Measurements from ENCODE around the gene CACNG3. TPM values are rescaled to one million over a fixed set of nuclear protein-coding genes. Genes with fewer than 3 reads are reported as not detected.
"Not testable (repeated sequence)": the region's sequence is repeated elsewhere in the genome, so short reads cannot be mapped to it uniquely, and the experiment has no call there.

Gene CACNG3
- total RNA-seq, 1 experiment from 2014 or later, result not detected

- CTCF ChIA-PET, result no interaction called here
- no TSS peak for BruUV-seq (replicated peaks)
Measured at GRCh38 chr16:24297375-24297774, 41.2 kb downstream of the CACNG3 start.

GRCh38 chr16:24298548-24299167, 42.5 kb downstream of the CACNG3 start:
- ATAC-seq (no peak), DNase-seq (no peak)
- Histone ChIP-seq H3K9me2 (replicated peaks; ENCODE audit: low read length) (no peaks in the 10 kb centered on the region), H3K4me1 (ENCODE audit: insufficient read depth, low read length) (no peaks in the 10 kb centered on the region), H2AFZ (ENCODE audit: low read length) (no peak overlapping the region), H3F3A (ENCODE audit: low read length, unreplicated experiment) (no peaks in the 10 kb centered on the region), H3K79me2 (ENCODE audit: low read length) (no peaks in the 10 kb centered on the region), H4K20me1 (ENCODE audit: low read length) (no peaks in the 10 kb centered on the region), H3K4me2 (ENCODE audit: low read length) (no peak overlapping the region), H3K4me3 (ENCODE audit: low read length) (no peak overlapping the region), H3K27me3 (ENCODE audit: low read length) (peaks cover 9% of the 10 kb centered on the region; the same call in 1 of the 2 replicates), H3K27ac (ENCODE audit: low read length) (no peak overlapping the region), H3K36me3 (ENCODE audit: low read depth, low read length) (no peaks in the 10 kb centered on the region), H3K9me3 (ENCODE audit: low read length) (no peaks in the 10 kb centered on the region), H3K9ac (ENCODE audit: low read length) (no peak overlapping the region)
- CTCF ChIA-PET, result no interaction called here
- POLR2A ChIA-PET (ENCODE audit: unreplicated experiment), result no interaction called here
- TF ChIP-seq EZH2 (IDR thresholded peaks at IDR 0.05; ENCODE audit: low read length, unreplicated experiment), result no peak
- no peak for TF ChIP-seq EZH2phosphoT487 (IDR thresholded peaks at IDR 0.05; ENCODE audit: borderline replicate concordance, low read length)
- no peak for TF ChIP-seq CTCF (conservative IDR thresholded peaks at IDR 0.05; ENCODE audit: low read depth, low read length)
- intact Hi-C loops (cut with micrococcal nuclease), result no loop called here
- no TSS peak for BruUV-seq (replicated peaks)

More at GRCh38 chr16:24297375-24297774, 41.2 kb downstream of the CACNG3 start:
- Histone ChIP-seq H3K27me3 (ENCODE audit: low read length) (peaks cover 13% of the 10 kb centered on the region; the same call in 1 of the 2 replicates), H2AFZ (ENCODE audit: low read length) (no peak overlapping the region), H3K4me1 (ENCODE audit: insufficient read depth, low read length) (no peaks in the 10 kb centered on the region), H3F3A (ENCODE audit: low read length, unreplicated experiment) (no peaks in the 10 kb centered on the region), H3K79me2 (ENCODE audit: low read length) (no peaks in the 10 kb centered on the region), H3K36me3 (ENCODE audit: low read depth, low read length) (no peaks in the 10 kb centered on the region), H3K4me2 (ENCODE audit: low read length) (no peak overlapping the region), H3K9me2 (replicated peaks; ENCODE audit: low read length) (no peaks in the 10 kb centered on the region), H3K9ac (ENCODE audit: low read length) (no peak overlapping the region), H3K4me3 (ENCODE audit: low read length) (no peak overlapping the region), H3K9me3 (ENCODE audit: low read length) (no peaks in the 10 kb centered on the region), H4K20me1 (ENCODE audit: low read length) (no peaks in the 10 kb centered on the region), H3K27ac (ENCODE audit: low read length) (no peak overlapping the region)
- POLR2A ChIA-PET (ENCODE audit: unreplicated experiment), result no interaction called here
- intact Hi-C loops (cut with micrococcal nuclease), result no loop called here
- no peak for ATAC-seq
- no peak for TF ChIP-seq EZH2phosphoT487 (IDR thresholded peaks at IDR 0.05; ENCODE audit: borderline replicate concordance, low read length)
- TF ChIP-seq CTCF (conservative IDR thresholded peaks at IDR 0.05; ENCODE audit: low read depth, low read length), result no peak
- TF ChIP-seq EZH2 (IDR thresholded peaks at IDR 0.05; ENCODE audit: low read length, unreplicated experiment), result no peak
- DNase-seq, result no peak

GRCh38 chr16:24300750-24301149, 44.6 kb downstream of the CACNG3 start:
- H3K27me3 ChIP-seq (ENCODE audit: low read length); H3K9ac ChIP-seq (ENCODE audit: low read length); H3K27ac ChIP-seq (ENCODE audit: low read length); H3F3A ChIP-seq (ENCODE audit: low read length, unreplicated experiment); ATAC-seq; intact Hi-C loops (cut with micrococcal nuclease); H3K4me3 ChIP-seq (ENCODE audit: low read length); H2AFZ ChIP-seq (ENCODE audit: low read length); H3K79me2 ChIP-seq (ENCODE audit: low read length); H3K4me2 ChIP-seq (ENCODE audit: low read length); H4K20me1 ChIP-seq (ENCODE audit: low read length); CTCF ChIA-PET; H3K9me3 ChIP-seq (ENCODE audit: low read length); H3K36me3 ChIP-seq (ENCODE audit: low read depth, low read length); DNase-seq; BruUV-seq (replicated peaks); H3K9me2 ChIP-seq (replicated peaks; ENCODE audit: low read length); H3K4me1 ChIP-seq (ENCODE audit: insufficient read depth, low read length); POLR2A ChIA-PET (ENCODE audit: unreplicated experiment): not testable (repeated sequence)

Data from PC-3 (cell line).